ENCODE results near the gene TNS1. TPM values are rescaled to one million over a fixed set of nuclear protein-coding genes. Genes with fewer than 3 reads are reported as not detected.

The TNS1 gene
- total RNA-seq, 4 donors from 2014 or later, result 461 to 648 (median 565) TPM

DNA sequence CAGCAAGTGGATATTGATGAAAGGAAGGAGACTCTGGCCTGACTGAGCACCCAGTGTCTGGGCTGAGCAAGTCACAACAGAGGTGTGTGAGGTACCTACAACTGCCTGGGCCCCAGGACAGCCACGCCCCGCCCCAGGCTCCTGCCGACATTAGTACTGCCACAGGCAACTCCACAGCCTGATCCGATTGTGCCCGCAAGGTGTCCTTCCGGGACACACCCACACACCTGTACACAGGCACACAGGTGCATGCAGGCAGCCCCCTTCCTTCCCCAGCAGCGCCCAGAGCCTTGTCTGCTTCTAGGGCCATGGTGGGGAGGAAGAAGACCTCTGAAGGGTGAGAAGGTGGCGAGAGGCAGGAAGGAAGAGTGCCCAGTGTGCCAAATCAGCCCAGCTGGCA, 83.6 kb downstream of the TNS1 start:
- no peaks in the 10 kb centered on the region for H3K27me3 ChIP-seq
- no peaks in the 10 kb centered on the region for H3K9me3 ChIP-seq
- DNase-seq (ENCODE audit: low spot score in 2 of 2), result no peak
- WGBS, 2 donors, result 73 to 88% methylated on average over 1 to 8 of the region's 8 CpGs
- peaks cover 3 to 100% (median 96%) of the 10 kb centered on the region in 4 donors for H3K4me1 ChIP-seq
- peak overlapping the region; percentile 68 to 94 (median 80) for H3K27ac ChIP-seq
- H3K36me3 ChIP-seq, result peaks cover 0 to 12% (median 0%) of the 10 kb centered on the region in 3 donors
- H3K4me3 ChIP-seq, result no peak overlapping the region
- no peak for TF ChIP-seq EP300 (IDR thresholded peaks at IDR 0.05)
- TF ChIP-seq POLR2A (IDR thresholded peaks at IDR 0.05), result no peak

DNA sequence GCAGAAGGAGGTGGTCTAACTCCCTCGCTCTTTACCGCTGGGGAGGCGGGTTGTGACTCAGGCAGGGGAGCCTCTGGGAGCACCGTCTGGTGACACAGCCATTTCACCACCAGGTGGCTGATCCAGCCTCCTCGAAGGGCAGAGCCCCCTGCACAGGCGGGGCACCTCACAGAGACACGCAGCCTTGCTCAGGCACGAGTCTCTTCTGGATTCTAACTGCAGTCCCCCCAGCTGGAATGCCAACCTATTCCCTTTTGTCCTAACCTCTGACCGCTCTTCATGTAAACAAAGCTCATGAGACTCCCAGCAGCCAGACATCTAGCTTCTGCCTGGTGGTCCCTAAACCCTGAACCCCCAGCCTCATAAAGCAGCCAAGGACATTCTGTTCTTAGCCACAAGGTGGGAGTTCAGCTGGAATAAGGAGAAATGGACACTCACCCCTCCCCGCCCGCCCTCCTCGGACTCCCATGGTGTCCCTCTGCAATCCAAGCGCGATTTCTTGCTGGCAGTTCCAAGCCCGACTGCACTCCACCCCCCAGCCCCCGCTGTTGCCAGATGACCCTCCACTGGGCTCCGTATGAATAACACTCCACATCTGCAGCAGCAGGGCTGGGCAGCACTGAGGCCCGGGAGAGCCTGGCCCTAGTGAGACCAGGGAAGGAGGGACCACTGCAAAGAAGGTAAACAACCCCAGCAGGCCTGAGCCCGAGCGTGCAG, 84.3 kb downstream of the TNS1 start:
- DNase-seq (ENCODE audit: low spot score in 2 of 2), result no peak
- Histone ChIP-seq H3K27me3 (no peaks in the 10 kb centered on the region), H3K9me3 (no peaks in the 10 kb centered on the region), H3K4me3 (no peak overlapping the region), H3K27ac (peak overlapping the region in 3 of 4 donors; percentile 52 to 94 (median 91)), H3K36me3 (peaks cover 0 to 12% (median 0%) of the 10 kb centered on the region in 3 donors), H3K4me1 (peaks cover 6 to 100% (median 96%) of the 10 kb centered on the region in 4 donors)
- TF ChIP-seq, protein P1, sequence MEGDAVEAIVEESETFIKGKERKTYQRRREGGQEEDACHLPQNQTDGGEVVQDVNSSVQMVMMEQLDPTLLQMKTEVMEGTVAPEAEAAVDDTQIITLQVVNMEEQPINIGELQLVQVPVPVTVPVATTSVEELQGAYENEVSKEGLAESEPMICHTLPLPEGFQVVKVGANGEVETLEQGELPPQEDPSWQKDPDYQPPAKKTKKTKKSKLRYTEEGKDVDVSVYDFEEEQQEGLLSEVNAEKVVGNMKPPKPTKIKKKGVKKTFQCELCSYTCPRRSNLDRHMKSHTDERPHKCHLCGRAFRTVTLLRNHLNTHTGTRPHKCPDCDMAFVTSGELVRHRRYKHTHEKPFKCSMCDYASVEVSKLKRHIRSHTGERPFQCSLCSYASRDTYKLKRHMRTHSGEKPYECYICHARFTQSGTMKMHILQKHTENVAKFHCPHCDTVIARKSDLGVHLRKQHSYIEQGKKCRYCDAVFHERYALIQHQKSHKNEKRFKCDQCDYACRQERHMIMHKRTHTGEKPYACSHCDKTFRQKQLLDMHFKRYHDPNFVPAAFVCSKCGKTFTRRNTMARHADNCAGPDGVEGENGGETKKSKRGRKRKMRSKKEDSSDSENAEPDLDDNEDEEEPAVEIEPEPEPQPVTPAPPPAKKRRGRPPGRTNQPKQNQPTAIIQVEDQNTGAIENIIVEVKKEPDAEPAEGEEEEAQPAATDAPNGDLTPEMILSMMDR (IDR thresholded peaks at IDR 0.05), result peak in 2 of 5 experiments; percentile 37 to 45
- peak in 1 of 2 donors; percentile 21 for TF ChIP-seq EP300 (IDR thresholded peaks at IDR 0.05)
- TF ChIP-seq POLR2A (IDR thresholded peaks at IDR 0.05), result no peak
- whole genome bisulfite sequencing, 2 donors, result 37 to 45% methylated on average over 11 to 20 of the region's 20 CpGs

DNA sequence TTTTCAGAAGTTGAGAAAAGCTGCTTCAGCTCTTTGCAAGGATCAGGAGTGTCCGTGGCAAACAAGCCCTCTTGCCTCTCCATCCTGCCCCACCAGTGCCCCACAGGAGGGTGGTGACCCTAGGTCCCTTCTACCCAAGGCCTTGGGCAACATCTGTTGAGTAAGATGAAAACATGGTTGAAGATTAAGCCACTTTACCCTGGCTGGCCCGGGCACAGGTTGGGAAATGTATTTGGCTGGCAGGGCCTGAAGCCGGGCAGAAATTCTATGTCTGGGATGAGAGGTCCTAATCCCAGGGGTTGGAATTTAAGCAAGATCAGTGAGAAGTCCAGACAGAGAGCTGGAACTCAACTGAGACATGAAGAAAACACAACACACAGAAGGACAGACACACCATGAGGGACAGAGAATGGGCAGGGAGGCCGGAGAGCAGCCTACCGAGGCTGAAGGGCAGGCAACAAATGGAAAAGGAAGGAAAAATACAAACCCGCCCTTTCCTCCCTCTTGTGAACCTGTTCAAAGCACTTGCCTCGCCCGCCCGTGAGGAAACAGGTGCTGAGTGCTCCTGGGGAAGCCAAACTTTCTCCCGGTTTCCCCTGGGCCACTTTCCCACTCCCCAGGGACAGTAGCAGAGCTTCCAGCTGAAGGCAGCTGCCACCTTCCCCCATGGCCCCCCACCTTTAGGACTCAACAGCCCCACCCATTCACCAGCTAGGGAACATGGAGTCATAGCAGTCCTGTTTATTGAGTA, 86.1 kb downstream of the TNS1 start:
- H3K27ac ChIP-seq, result peak overlapping the region in 3 of 4 donors; percentile 40 to 94 (median 91)
- peaks cover 10 to 100% (median 96%) of the 10 kb centered on the region in 4 donors for H3K4me1 ChIP-seq
- TF ChIP-seq, protein P1 (IDR thresholded peaks at IDR 0.05), result no peak
- peak in 1 of 2 donors; percentile 59 for TF ChIP-seq EP300 (IDR thresholded peaks at IDR 0.05)
- H3K4me3 ChIP-seq, result no peak overlapping the region
- peaks cover 0 to 12% (median 0%) of the 10 kb centered on the region in 3 donors for H3K36me3 ChIP-seq
- H3K9me3 ChIP-seq, result no peaks in the 10 kb centered on the region
- 54 to 64% methylated on average over 10 of the region's 10 CpGs for WGBS, 2 donors
- no peaks in the 10 kb centered on the region for H3K27me3 ChIP-seq
- no peak for DNase-seq (ENCODE audit: low spot score in 2 of 2)

DNA sequence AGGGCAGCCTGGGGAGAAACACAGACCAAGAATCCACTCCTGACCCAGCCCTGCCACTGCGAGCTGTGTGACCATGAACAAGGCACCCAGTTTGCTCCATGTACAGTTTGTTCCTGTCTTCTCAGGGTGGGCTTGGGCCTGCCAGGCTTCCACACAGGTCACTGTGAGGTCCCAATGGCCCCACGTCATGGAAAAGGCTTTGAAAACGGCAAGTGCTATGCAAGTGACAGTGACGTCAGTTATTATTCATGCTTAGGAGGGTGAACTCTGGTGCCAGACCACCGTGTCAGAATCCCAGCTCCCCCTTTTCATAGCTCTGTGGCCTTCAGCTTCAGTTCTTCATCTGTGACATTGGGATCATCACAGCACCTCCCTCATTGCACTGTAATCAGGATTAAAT, 87.1 kb downstream of the TNS1 start:
- TF ChIP-seq EP300 (IDR thresholded peaks at IDR 0.05) (peak in 1 of 2 donors; percentile 77), POLR2A (IDR thresholded peaks at IDR 0.05) (no peak)
- TF ChIP-seq, protein P1 (IDR thresholded peaks at IDR 0.05), result no peak
- Histone ChIP-seq H3K4me1 (peaks cover 10 to 100% (median 96%) of the 10 kb centered on the region in 4 donors), H3K9me3 (no peaks in the 10 kb centered on the region), H3K27me3 (no peaks in the 10 kb centered on the region), H3K4me3 (no peak overlapping the region), H3K36me3 (peaks cover 0 to 12% (median 0%) of the 10 kb centered on the region in 3 donors), H3K27ac (peak overlapping the region; percentile 40 to 94 (median 66))
- no peak for DNase-seq (ENCODE audit: low spot score in 2 of 2)
- WGBS, 2 donors, result 22 to 49% methylated on average over 5 of the region's 5 CpGs

- H3K27me3 ChIP-seq, result no peaks in the 10 kb centered on the region
- H3K9me3 ChIP-seq, result no peaks in the 10 kb centered on the region
- H3K4me3 ChIP-seq, result no peak overlapping the region
- WGBS, 2 donors, result 67 to 73% methylated on average over 9 of the region's 9 CpGs
- DNase-seq (ENCODE audit: low spot score in 2 of 2), result no peak
- peaks cover 0 to 9% (median 0%) of the 10 kb centered on the region in 3 donors for H3K36me3 ChIP-seq
- TF ChIP-seq, protein P1 (IDR thresholded peaks at IDR 0.05), result no peak
- peak in 1 of 2 donors; percentile 31 for TF ChIP-seq EP300 (IDR thresholded peaks at IDR 0.05)
- peak overlapping the region; percentile 42 to 94 (median 72) for H3K27ac ChIP-seq
- H3K4me1 ChIP-seq, result peaks cover 10 to 100% (median 97%) of the 10 kb centered on the region in 4 donors
Observed at GRCh38 chr2:217914878-217915277, 87.9 kb downstream of the TNS1 start.

All from tibial nerve (tissue), 4 donors.